HL-60/S4 treated with phorbol 12-myristate 13-acetate at 8.2 ng/mL for 4 days and 3 days (cell line): ENCODE measurements around the gene RPL6.
"Not testable (repeated sequence)": the region's sequence is repeated elsewhere in the genome, so short reads cannot be mapped to it uniquely, and the experiment has no call there.

Experiments used
- in situ Hi-C: fragments of 300-500 bp; cut with MboI; formaldehyde crosslinking; loops from 2 replicates; pipeline ENCODE4 v1.15.0; 2022; ENCODE audit warnings: low sequenced_read_pairs

The RPL6 gene

GRCh38 chr12:112420740-112421139, 11.3 kb upstream of the RPL6 start:
- in situ Hi-C loops = no loop called here

- in situ Hi-C loops = no loop called here
These were observed 10.1 kb upstream of the RPL6 start for GRCh38 chr12:112419297-112420133.

GRCh38 chr12:112418608-112419296, 9.3 kb upstream of the RPL6 start, which contains the start of gene PTPN11:
PTPN11 (plus strand) TSS chr12:112418947; CDS start chr12:112419112, 165 bp downstream.
- in situ Hi-C loops = no loop called here

DNA sequence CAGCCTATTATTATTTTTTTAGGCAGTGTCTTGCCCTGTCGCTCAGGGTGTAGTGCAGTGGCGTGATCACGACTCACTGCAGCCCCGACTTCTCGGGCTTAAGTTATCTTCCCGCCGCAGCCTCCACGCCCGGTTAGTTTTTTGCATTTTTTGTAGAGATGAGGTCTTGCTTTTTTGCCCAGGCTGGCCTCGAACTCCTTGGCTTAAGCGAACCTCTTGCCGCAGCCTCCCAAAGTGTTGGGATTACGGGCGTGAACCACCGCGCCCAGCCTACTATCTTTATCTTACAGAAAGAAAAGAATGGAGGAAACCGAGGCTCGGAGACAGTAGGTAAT, 8.8 kb upstream of the RPL6 start:
- in situ Hi-C loops = no loop called here

DNA sequence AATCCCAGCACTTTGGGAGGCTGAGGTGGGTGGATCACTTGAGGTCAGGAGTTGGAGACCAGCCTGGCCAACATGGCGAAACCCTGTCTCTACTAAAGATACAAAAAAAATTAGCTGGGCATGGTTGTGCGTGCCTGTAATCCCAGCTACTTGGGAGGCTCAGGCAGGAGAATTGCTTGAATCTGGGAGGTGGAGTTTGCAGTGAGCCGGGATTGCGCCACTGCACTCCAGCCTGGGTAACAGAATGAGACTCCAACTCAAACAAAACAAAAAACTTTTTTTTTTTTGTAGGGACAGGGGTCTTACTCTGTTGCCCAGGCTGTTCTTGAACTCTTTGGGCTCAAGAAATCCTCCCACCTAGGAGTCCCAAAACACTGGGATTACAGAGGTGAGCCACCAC, 6.1 kb upstream of the RPL6 start:
- in situ Hi-C loops = not testable (repeated sequence)

DNA sequence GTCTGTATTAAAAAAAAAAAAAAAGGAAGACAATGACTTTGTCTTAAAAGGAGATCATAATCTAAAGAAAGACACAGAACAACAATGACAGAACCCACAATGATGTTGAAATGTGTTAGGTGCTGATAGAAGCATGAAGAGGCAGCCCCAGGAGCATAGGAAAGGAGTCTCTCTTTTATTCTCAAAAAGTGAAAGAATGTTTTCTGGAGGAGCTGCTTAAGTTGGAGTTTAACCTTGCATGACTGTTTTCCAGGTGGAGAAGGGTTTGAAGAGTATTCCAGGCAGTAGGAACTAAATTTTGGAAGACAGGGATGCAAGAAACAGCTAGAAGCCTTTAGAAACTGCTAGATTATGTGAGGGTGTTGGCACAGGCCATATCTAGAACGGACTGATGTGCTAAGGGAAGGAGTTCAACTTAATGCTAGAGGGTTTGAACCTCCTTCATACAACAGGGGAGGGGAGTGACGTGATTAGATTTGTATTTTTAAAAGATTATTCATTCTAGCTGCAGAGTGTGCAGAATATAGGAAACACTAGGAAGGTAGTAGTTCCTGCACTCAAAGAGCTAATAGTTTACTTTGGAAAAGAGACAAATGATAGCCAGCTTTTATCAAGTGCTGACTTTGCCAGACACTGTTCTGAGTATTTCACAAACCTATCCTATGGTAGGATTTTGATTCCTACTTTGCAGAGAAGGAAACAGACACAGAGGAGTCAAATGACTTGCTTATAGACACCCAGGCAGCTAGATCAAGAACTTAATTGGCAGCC, 4.6 kb upstream of the RPL6 start:
- in situ Hi-C loops = no loop called here

- in situ Hi-C loops = no loop called here
These were observed 470 bp upstream of the RPL6 start for GRCh38 chr12:112409906-112410244.

GRCh38 chr12:112408621-112409020, 784 bp downstream of the RPL6 start:
- in situ Hi-C loops = no loop called here

DNA sequence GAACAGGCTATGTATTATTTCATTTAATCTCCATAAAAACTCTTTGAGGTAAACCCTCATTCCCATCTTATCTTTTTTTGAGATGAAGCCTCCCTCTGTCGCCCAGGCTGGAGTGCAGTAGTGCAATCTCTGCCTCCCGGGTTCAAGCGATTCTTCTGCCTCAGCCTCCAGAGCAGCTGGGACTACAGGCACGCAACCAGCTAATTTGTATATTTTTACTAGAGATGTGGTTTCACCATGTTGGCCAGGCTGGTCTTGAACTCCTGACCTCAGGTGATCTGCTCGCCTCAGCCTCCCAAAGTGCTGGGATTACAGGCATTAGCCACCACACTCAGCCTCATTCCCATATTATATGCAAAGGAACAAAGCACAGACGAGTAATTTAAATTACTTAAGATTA, 1.7 kb downstream of the RPL6 start:
- in situ Hi-C loops = not testable (repeated sequence)

DNA sequence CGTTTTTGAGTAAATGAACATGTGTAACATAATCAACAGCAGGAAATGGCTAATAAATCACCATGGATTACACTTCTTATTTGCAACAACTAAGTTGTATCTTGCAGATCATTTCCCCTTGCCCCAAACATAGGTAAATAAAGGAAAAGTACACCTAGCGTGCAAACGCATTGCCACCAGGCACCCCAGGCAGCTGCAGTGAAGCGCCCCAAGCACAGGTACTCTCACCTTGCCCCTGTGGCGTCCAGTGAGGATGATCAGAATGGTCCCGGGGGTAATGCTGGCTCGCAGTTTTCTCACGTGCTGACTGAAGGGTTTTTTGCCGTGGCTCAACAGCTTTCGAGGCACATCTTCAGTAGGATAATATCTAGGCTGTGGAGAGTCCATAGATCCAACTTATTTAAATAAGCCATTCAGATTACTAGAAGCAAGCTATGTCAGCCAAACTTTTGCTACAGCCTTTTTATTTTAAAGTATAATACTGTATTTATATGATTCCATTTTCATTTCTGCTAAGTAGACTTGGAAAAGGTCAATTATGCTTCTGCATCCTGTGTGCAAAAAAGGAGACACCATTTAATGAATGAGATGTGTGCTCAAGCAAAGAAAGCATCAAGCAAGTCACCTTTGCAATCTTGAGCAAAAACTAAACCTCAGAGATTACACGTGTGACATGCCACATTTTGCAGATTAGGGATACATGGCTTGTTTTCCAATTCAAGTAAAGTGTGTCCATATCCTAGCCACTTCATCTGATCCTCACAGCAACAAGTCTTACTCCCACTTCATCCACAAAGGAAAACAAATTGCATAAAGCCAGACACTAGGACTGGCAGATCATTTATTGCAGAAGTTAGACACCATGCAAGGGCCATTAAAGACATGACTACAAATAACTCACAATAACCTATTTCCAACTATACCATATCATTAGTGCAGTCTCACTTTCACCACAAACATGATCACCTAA, 2.6 kb downstream of the RPL6 start:
- in situ Hi-C loops = no loop called here

DNA sequence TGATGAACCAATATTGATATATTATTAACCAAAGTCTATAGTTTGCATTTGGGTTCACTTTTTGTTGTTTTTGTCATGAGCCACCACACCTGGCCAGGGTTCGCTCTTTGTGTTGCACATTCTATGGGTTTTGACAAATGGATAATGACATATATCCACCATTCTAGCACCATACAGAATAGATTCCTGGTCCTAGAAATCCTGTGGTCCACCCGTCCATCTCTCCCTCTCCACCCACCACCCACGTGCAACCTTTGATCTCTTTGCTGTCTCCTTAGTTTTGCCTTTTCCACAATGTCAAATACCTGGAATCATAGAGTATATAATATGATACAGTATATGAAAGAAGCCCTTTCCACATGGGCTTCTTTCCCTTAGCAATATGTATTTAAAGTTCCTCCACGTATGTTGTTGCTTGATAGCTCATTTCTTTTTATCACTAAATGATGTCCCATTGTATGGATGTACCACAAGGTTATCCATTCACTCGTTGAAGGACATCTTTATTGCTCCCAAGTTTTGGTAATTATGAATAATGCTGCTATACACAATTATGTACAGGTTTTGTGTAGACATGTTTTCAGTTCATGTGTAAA, 7.4 kb downstream of the RPL6 start:
- in situ Hi-C loops = no loop called here

GRCh38 chr12:112401054-112401453, 8.4 kb downstream of the RPL6 start:
- in situ Hi-C loops = no loop called here

- in situ Hi-C loops = no loop called here
These were observed 16.1 kb downstream of the RPL6 start for GRCh38 chr12:112393328-112393727.

DNA sequence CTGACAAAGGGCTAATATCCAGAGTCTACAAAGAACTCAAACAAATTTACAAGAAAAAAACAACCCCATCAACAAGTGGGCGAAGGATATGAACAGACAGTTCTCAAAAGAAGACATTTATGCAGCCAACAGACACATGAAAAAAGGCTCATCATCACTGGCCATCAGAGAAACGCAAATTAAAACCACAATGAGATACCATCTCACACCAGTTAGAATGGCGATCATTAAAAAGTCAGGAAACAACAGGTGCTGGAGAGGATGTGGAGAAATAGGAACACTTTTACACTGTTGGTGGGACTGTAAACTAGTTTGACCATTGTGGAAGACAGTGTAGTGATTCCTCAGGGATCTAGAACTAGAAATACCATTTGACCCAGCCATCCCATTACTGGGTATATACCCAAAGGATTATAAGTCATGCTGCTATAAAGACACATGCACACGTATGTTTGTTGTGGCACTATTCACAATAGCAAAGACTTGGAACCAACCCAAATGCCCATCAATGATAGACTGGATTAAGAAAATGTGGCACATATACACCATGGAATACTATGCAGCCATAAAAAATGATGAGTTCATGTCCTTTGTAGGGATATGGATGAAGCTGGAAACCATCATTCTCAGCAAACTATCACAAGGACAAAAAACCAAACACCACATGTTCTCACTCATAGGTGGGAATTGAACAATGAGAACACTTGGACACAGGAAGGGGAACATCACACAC, 19.3 kb downstream of the RPL6 start:
- in situ Hi-C loops = not testable (repeated sequence)

DNA sequence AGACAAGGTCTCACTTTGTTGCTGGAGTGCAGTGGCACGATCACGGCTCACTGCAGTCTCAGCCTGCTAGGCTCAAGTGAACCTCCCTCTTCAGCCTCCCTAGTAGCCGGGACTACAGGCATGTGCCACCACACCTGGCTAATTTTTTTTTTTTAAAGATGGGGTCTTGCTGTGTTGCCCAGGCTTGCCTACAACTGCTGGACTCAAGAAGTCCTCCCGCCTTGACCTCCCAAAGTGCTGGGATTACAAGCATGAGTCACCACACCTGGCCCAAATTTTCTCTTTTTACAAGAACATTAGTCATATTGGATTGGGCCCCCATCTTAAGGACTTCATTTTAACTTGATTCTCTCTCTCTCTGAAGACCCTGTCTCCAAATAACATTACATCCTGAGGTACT, 20.2 kb downstream of the RPL6 start:
- in situ Hi-C loops = no loop called here

- in situ Hi-C loops = no loop called here
These were observed 22.7 kb downstream of the RPL6 start for GRCh38 chr12:112386726-112387125.

GRCh38 chr12:112382866-112383265, 26.5 kb downstream of the RPL6 start:
- in situ Hi-C loops = no loop called here

- in situ Hi-C loops = no loop called here
These were observed 27.3 kb downstream of the RPL6 start, which contains the start of gene HECTD4 for GRCh38 chr12:112381883-112382796. HECTD4 (minus strand) TSS chr12:112382431; CDS start chr12:112382128, 303 bp downstream.
